A549 (cell line): ENCODE results near the gene CEMIP2. TPM values are rescaled to one million over a fixed set of nuclear protein-coding genes. Genes with fewer than 3 reads are reported as not detected.

ENCODE experiments used
- ATAC-seq, 2 experiments: fragments of 200-7000 bp in 1 of 2; fragments of >200 bp in 1 of 2; cut with Nextera tagmentation in 1 of 2; cut with Tn5 transposase in 1 of 2; 3 replicates each; pipeline versions ENCODE4 v1.8.0 to v1.9.1; 2018 to 2020; ENCODE audit warnings: mild to moderate bottlenecking in 1 of 2, moderate library complexity in 1 of 2
- CTCF ChIA-PET: fragments of 300-600 bp; sonication (Branson Sonifier 250); formaldehyde crosslinking; extraction: SDS; loops from one replicate; lab custom pipeline; 2021; ENCODE audit warnings: antibody characterized with exemption, inconsistent platforms; lab: Yijun Ruan, JAX
- POLR2A ChIA-PET: fragments of 350-600 bp; formaldehyde crosslinking; extraction: SDS; loops from one replicate; lab custom pipeline; 2021; ENCODE audit warnings: antibody characterized with exemption, inconsistent platforms; lab: Yijun Ruan, JAX
- DNase-seq, 2 experiments: peaks; one replicate each; pipeline versions ENCODE4 v3.0.0 to v3.0.0-alpha.2; 2011 to 2016; ENCODE audit warnings: low read depth in 1 of 2, low spot score in 1 of 2
- FAIRE-seq: peaks from 2 replicates; lab custom pipeline; 2011; peaks lifted over from hg19 to GRCh38; lab: Jason Lieb, UNC
- H3K27ac ChIP-seq, 2 experiments: fragments of >200 bp; sonication (Bioruptor Twin); formaldehyde crosslinking; 3 replicates each; pipeline ENCODE4 v1.5.1; 2016 to 2017
- H3K4me1 ChIP-seq: fragments of >200 bp; sonication (Bioruptor Twin); formaldehyde crosslinking; 3 replicates; pipeline ENCODE4 v1.6.1; 2016
- H3K4me2 ChIP-seq: fragments of >200 bp; sonication (Bioruptor Twin); formaldehyde crosslinking; 3 replicates; pipeline ENCODE4 v1.6.1; 2016
- H3K4me3 ChIP-seq: fragments of >200 bp; sonication (Bioruptor Twin); formaldehyde crosslinking; 3 replicates; pipeline ENCODE4 v1.5.1; 2016
- H3K9me3 ChIP-seq: fragments of >200 bp; sonication (Bioruptor Twin); formaldehyde crosslinking; 3 replicates; pipeline ENCODE4 v1.6.1; 2016
- BHLHE40 ChIP-seq: IDR thresholded peaks from 2 replicates; pipeline ENCODE4 v1.6.1; 2012; ENCODE audit warnings: low read depth, low read length, inconsistent platforms
- CBX2 ChIP-seq: fragments of 200-600 bp; sonication (generic); IDR thresholded peaks from 2 replicates; pipeline ENCODE4 v1.6.1; 2016; ENCODE audit warnings: low read depth, mild to moderate bottlenecking, borderline replicate concordance
- CBX8 ChIP-seq: fragments of 200-600 bp; sonication (generic); IDR thresholded peaks from 2 replicates; pipeline ENCODE4 v1.6.1; 2016
- CEBPB ChIP-seq, 2 experiments: fragments of >200 bp in 1 of 2; sonication (Bioruptor Twin) in 1 of 2; formaldehyde crosslinking in 1 of 2; IDR thresholded peaks; 2 replicates each; pipeline ENCODE4 v1.6.1; 2012 to 2016
- CHD4 ChIP-seq: fragments of 200-600 bp; sonication (generic); IDR thresholded peaks from 2 replicates; pipeline ENCODE4 v1.6.1; 2016; ENCODE audit warnings: antibody characterized with exemption, mild to moderate bottlenecking, borderline replicate concordance
- CTCF ChIP-seq: fragments of >200 bp; sonication (Bioruptor Twin); formaldehyde crosslinking; IDR thresholded peaks from 3 replicates; pipeline ENCODE4 v1.5.1; 2016
- EHMT2 ChIP-seq: fragments of 200-600 bp; sonication (generic); IDR thresholded peaks from 2 replicates; pipeline ENCODE4 v1.6.1; 2016; ENCODE audit warnings: antibody characterized with exemption, low read depth, mild to moderate bottlenecking, moderate library complexity
- EP300 ChIP-seq, 2 experiments: fragments of >200 bp; sonication (Bioruptor Twin); formaldehyde crosslinking; IDR thresholded peaks; 2 replicates in 1 of 2; 3 replicates in 1 of 2; pipeline ENCODE4 v1.6.1; 2016 to 2017
- ESRRA ChIP-seq: fragments of 150-350 bp; IDR thresholded peaks from 2 replicates; pipeline ENCODE4 v1.6.1; 2014; ENCODE audit warnings: mild to moderate bottlenecking, low read length, borderline replicate concordance
- FOSL2 ChIP-seq, 2 experiments: fragments of 450-650 bp in 1 of 2; fragments of >200 bp in 1 of 2; sonication (Bioruptor Twin) in 1 of 2; formaldehyde crosslinking; IDR thresholded peaks; 2 replicates each; pipeline versions ENCODE4 v1.5.0 to v1.6.1; 2016 to 2020; ENCODE audit warnings: mild to moderate bottlenecking in 1 of 2, moderate library complexity in 1 of 2
- HOXA7 ChIP-seq: fragments of 250-450 bp; sonication (Bioruptor Pico); IDR thresholded peaks from 2 replicates; pipeline ENCODE4 v1.5.0; 2020; ENCODE audit warnings: mild to moderate bottlenecking, moderate library complexity
- HOXB13 ChIP-seq: fragments of 250-450 bp; sonication (Bioruptor Pico); IDR thresholded peaks from 2 replicates; pipeline ENCODE4 v1.5.0; 2020; ENCODE audit warnings: low read depth, mild to moderate bottlenecking, moderate library complexity
- KDM1A ChIP-seq: fragments of 200-600 bp; sonication (generic); IDR thresholded peaks from 2 replicates; pipeline ENCODE4 v1.6.1; 2016; ENCODE audit warnings: low read depth, mild to moderate bottlenecking
- MAZ ChIP-seq: fragments of 150-350 bp; IDR thresholded peaks from 2 replicates; pipeline ENCODE4 v1.6.1; 2014; ENCODE audit warnings: antibody characterized with exemption, low read depth, low read length, borderline replicate concordance
- MYC ChIP-seq: IDR thresholded peaks from 2 replicates; pipeline ENCODE4 v1.6.1; 2012; ENCODE audit warnings: mild to moderate bottlenecking, inconsistent platforms, low read length, improper control_type of control experiment, borderline replicate concordance
- NPAS2 ChIP-seq: fragments of 250-450 bp; sonication (Bioruptor Pico); IDR thresholded peaks from 2 replicates; pipeline ENCODE4 v1.8.0; 2022; ENCODE audit warnings: mild to moderate bottlenecking, moderate library complexity, borderline replicate concordance
- NR3C1 ChIP-seq: fragments of >200 bp; sonication (Bioruptor Twin); formaldehyde crosslinking; IDR thresholded peaks from 3 replicates; pipeline ENCODE4 v1.6.1; 2017
- POLR2A ChIP-seq: IDR thresholded peaks from 2 replicates; pipeline ENCODE4 v1.6.1; 2012; ENCODE audit warnings: mild to moderate bottlenecking, low read length
- POLR2AphosphoS2 ChIP-seq: conservative IDR thresholded peaks from 2 replicates; pipeline ENCODE4 v1.6.1; 2012; ENCODE audit warnings: low read length, improper control_type of control experiment, inconsistent platforms
- RARB ChIP-seq: fragments of 250-450 bp; sonication (Bioruptor Pico); IDR thresholded peaks from 2 replicates; pipeline ENCODE4 v1.8.0; 2021; ENCODE audit warnings: mild to moderate bottlenecking, moderate library complexity
- RCOR1 ChIP-seq: fragments of 150-350 bp; IDR thresholded peaks from 2 replicates; pipeline ENCODE4 v1.6.1; 2014; ENCODE audit warnings: antibody characterized with exemption, low read length, low read depth
- RFX5 ChIP-seq: fragments of 450-650 bp; IDR thresholded peaks from 2 replicates; pipeline ENCODE4 v1.7.1; 2014; ENCODE audit warnings: antibody characterized with exemption, mild to moderate bottlenecking, moderate library complexity
- RNF2 ChIP-seq: fragments of 200-600 bp; sonication (generic); IDR thresholded peaks from 2 replicates; pipeline ENCODE4 v1.6.1; 2016; ENCODE audit warnings: low read depth, mild to moderate bottlenecking, antibody characterized with exemption, moderate library complexity, borderline replicate concordance
- USF2 ChIP-seq: fragments of 450-650 bp; IDR thresholded peaks from 2 replicates; pipeline ENCODE4 v1.6.1; 2014; ENCODE audit warnings: antibody characterized with exemption
- ZC3H11A ChIP-seq: fragments of 450-650 bp; IDR thresholded peaks from 2 replicates; pipeline ENCODE4 v1.6.1; 2014; ENCODE audit warnings: antibody characterized with exemption, mild to moderate bottlenecking
- WGBS: methylation state at CpG from one replicate; pipeline ENCODE4 v1.1.6; 2017; ENCODE audit errors: missing lambda C conversion rate; 5-methylcytosine and 5-hydroxymethylcytosine counted together
- polyA plus RNA-seq, 4 experiments: library from polyadenylated mRNA; depleted of rRNA in 3 of 4; stranded (reverse); fragments of >200 nt; fragmentation: RNase III in 1 of 4; extraction: RNeasy Plus Mini Kit Qiagen cat#74134 plus additional on column Dnase treatment in 1 of 4; gene quantifications; 2 replicates in 3 of 4; 3 replicates in 1 of 4; pipeline ENCODE4 v1.2.3, GENCODE V29; 2011 to 2017

The CEMIP2 gene
- polyA plus RNA-seq, 2 of the 4 experiments (the other 2 are of a cell fraction) = 146 to 161 TPM

GRCh38 chr9:71767163-71767775 lies 1.0 kb downstream of the CEMIP2 start:
- DNase-seq (no peak), FAIRE-seq (no peak), ATAC-seq (no peak)
- Histone ChIP-seq H3K27ac (peak overlapping the region; percentile 91 to 97), H3K9me3 (no peaks in the 10 kb centered on the region), H3K4me3 (peak overlapping the region; percentile 94), H3K4me1 (peaks cover 40% of the 10 kb centered on the region), H3K4me2 (peak overlapping the region; percentile 90)
- under 1% methylated on average over 7 of the region's 7 CpGs for WGBS
- ChIA-PET CTCF (interaction anchor here (0.6 to 4.6 kb wide), 16 partner anchors 16 to 482 kb away, joined by 3 to 47 read pairs (median 13); no protein-coding TSS in a partner anchor), POLR2A (interaction anchor here (0.5 to 2.6 kb wide), 7 partner anchors 19 to 85 kb away, joined by 3 to 8 read pairs (median 3); no protein-coding TSS in a partner anchor)
- no peak for TF ChIP-seq ZC3H11A
- TF ChIP-seq CBX2 = no peak
- no peak for TF ChIP-seq NR3C1
- no peak for TF ChIP-seq POLR2A
- TF ChIP-seq RCOR1 = no peak
- no peak for TF ChIP-seq MYC
- TF ChIP-seq KDM1A = no peak
- TF ChIP-seq CEBPB (IDR thresholded peaks at IDR 0.05) = no peak
- TF ChIP-seq EHMT2 = no peak
- TF ChIP-seq HOXB13 (CRISPR knock-in tag) = no peak

GRCh38 chr9:71766663-71767062 lies 1.6 kb downstream of the CEMIP2 start:
- CTCF ChIA-PET = interaction anchor here (0.6 to 4.6 kb wide), 14 partner anchors 17 to 481 kb away, joined by 3 to 47 read pairs (median 12); no protein-coding TSS in a partner anchor
- Histone ChIP-seq H3K4me2 (peak overlapping the region; percentile 90), H3K27ac (peak overlapping the region; percentile 91 to 97), H3K4me1 (peaks cover 46% of the 10 kb centered on the region), H3K4me3 (peak overlapping the region; percentile 94)
- 2% methylated on average over 4 of the region's 4 CpGs for WGBS
- ATAC-seq (no peak), DNase-seq (no peak)
- TF ChIP-seq BHLHE40 (no peak), RFX5 (no peak)
- TF ChIP-seq, all 56 proteins: peak for 0
- H3K9me3 ChIP-seq = no peaks in the 10 kb centered on the region
- POLR2A ChIA-PET = interaction anchor here (0.6 to 2.6 kb wide), 5 partner anchors 18 to 83 kb away, joined by 3 to 8 read pairs (median 3); no protein-coding TSS in a partner anchor
- peak; percentile 63 for FAIRE-seq

- ATAC-seq (no peak), FAIRE-seq (no peak), DNase-seq (no peak)
- 7% methylated on average over 2 of the region's 2 CpGs for WGBS
- peak overlapping the region; percentile 90 for H3K4me2 ChIP-seq
- H3K9me3 ChIP-seq = no peaks in the 10 kb centered on the region
- ChIA-PET CTCF (interaction anchor here (0.6 to 4.6 kb wide), 8 partner anchors 17 to 554 kb away, joined by 3 to 40 read pairs (median 8); no protein-coding TSS in a partner anchor), POLR2A (interaction anchor here (0.7 kb wide), 1 partner anchor 84 kb away, joined by 3 read pairs; no protein-coding TSS in a partner anchor)
- H3K27ac ChIP-seq = peak overlapping the region; percentile 91 to 97
- peaks cover 56% of the 10 kb centered on the region for H3K4me1 ChIP-seq
- peak overlapping the region; percentile 94 for H3K4me3 ChIP-seq
- TF ChIP-seq EHMT2 (no peak), CBX8 (no peak), EP300 (IDR thresholded peaks at IDR 0.05) (peak in 1 of 2 experiments; percentile 13; a peak in 1 of 5 replicates), NPAS2 (no peak), CEBPB (IDR thresholded peaks at IDR 0.05) (peak; percentile 37 to 74; a peak in 3 of 4 replicates)
These were observed 2.6 kb downstream of the CEMIP2 start for GRCh38 chr9:71765693-71766092.

- Histone ChIP-seq H3K9me3 (no peaks in the 10 kb centered on the region), H3K27ac (peak overlapping the region; percentile 91 to 97), H3K4me2 (peak overlapping the region; percentile 90), H3K4me3 (peak overlapping the region; percentile 94), H3K4me1 (peaks cover 60% of the 10 kb centered on the region)
- 18% methylated on average over 1 of the region's 1 CpG for WGBS
- ChIA-PET CTCF (interaction anchor here (0.6 to 1.2 kb wide), 3 partner anchors 13 to 49 kb away, joined by 3 to 5 read pairs (median 3); no protein-coding TSS in a partner anchor), POLR2A (interaction anchor here (0.6 to 1.2 kb wide), 3 partner anchors 12 to 83 kb away, joined by 3 to 4 read pairs (median 4); no protein-coding TSS in a partner anchor)
- DNase-seq (no peak), FAIRE-seq (no peak), ATAC-seq (no peak)
- TF ChIP-seq NPAS2 = no peak
- no peak for TF ChIP-seq BHLHE40
- TF ChIP-seq HOXA7 (CRISPR knock-in tag) = no peak
- TF ChIP-seq RARB (CRISPR knock-in tag) = no peak
- TF ChIP-seq POLR2AphosphoS2 = no peak
- TF ChIP-seq CTCF = no peak
- TF ChIP-seq CHD4 = no peak
- no peak for TF ChIP-seq MAZ
- TF ChIP-seq ESRRA = no peak
- TF ChIP-seq EHMT2 = no peak
- TF ChIP-seq RNF2 = no peak
- no peak for TF ChIP-seq POLR2A
- no peak for TF ChIP-seq CEBPB (IDR thresholded peaks at IDR 0.05)
- no peak for TF ChIP-seq FOSL2 (IDR thresholded peaks at IDR 0.05)
- TF ChIP-seq FOSL2 (CRISPR knock-in tag; IDR thresholded peaks at IDR 0.05) = no peak
- no peak for TF ChIP-seq RCOR1
- TF ChIP-seq USF2 = no peak
These were observed 3.4 kb downstream of the CEMIP2 start for GRCh38 chr9:71764891-71765290.
